GM13977 (cell line): ENCODE measurements around the gene BRME1.

Experiments used
- DNase-seq: peaks from one replicate; pipeline ENCODE4 v3.0.0; 2012; ENCODE audit warnings: low spot score
- in situ Hi-C: fragments of 300-500 bp; cut with MboI; formaldehyde crosslinking; loops from one replicate; pipeline ENCODE4 v1.12.0; 2022; ENCODE audit warnings: low sequenced_read_pairs, low pct_unique_long_range_greater_than_20kb, mixed read lengths, inconsistent platforms; ENCODE audit not compliant: unreplicated experiment
- TF ChIP-seq, protein P1 (sequence below): IDR thresholded peaks from 2 replicates; pipeline ENCODE4 v1.5.1; 2012; ENCODE audit warnings: mild to moderate bottlenecking, control low read depth; ENCODE audit not compliant: insufficient read depth; ENCODE audit errors: extremely low read depth, missing control alignments

BRME1 gene

DNA sequence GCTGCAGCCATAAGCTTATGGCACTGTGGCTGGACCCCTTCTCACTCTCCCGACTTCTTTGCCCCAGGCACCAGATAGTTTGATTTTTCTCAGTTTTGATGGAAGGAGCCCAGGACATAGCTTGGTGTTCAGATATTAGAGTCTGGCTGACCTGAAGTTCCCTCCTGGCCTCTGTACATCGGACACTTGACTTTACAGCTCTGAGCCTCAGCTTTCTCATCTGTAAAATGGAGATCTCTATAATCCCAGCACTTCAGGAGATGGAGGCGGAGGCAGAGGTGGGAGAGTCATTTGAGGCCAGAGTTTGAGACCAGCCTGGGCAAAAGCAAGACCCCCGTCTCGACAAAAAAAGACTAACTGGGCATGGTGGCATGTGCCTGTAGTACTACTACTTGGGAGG lies 993 bp upstream of the BRME1 start:
- in situ Hi-C loops = no loop called here
- DNase-seq = no peak
- TF ChIP-seq, protein P1, sequence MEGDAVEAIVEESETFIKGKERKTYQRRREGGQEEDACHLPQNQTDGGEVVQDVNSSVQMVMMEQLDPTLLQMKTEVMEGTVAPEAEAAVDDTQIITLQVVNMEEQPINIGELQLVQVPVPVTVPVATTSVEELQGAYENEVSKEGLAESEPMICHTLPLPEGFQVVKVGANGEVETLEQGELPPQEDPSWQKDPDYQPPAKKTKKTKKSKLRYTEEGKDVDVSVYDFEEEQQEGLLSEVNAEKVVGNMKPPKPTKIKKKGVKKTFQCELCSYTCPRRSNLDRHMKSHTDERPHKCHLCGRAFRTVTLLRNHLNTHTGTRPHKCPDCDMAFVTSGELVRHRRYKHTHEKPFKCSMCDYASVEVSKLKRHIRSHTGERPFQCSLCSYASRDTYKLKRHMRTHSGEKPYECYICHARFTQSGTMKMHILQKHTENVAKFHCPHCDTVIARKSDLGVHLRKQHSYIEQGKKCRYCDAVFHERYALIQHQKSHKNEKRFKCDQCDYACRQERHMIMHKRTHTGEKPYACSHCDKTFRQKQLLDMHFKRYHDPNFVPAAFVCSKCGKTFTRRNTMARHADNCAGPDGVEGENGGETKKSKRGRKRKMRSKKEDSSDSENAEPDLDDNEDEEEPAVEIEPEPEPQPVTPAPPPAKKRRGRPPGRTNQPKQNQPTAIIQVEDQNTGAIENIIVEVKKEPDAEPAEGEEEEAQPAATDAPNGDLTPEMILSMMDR = no peak

DNA sequence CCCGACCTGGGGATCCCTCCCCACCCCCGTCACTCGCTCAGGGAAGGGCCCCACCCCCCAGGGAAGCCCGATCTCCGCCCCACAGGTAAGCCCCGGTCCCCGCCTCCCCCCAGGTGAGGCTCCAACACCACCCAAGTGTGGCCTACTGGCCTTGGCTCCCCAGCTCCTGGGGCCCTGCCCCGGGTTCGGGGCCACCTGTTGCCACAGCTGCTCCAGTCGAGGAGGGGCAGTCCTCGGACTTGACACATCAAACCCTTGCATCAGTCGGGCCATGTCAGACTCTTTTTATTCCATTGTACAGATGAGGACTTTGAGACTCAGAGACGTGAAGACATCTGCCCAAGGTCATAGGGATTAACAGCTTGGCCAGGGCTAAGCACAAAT lies 596 bp upstream of the BRME1 start:
- in situ Hi-C loops = no loop called here
- DNase-seq = no peak
- TF ChIP-seq, protein P1 = no peak

DNA sequence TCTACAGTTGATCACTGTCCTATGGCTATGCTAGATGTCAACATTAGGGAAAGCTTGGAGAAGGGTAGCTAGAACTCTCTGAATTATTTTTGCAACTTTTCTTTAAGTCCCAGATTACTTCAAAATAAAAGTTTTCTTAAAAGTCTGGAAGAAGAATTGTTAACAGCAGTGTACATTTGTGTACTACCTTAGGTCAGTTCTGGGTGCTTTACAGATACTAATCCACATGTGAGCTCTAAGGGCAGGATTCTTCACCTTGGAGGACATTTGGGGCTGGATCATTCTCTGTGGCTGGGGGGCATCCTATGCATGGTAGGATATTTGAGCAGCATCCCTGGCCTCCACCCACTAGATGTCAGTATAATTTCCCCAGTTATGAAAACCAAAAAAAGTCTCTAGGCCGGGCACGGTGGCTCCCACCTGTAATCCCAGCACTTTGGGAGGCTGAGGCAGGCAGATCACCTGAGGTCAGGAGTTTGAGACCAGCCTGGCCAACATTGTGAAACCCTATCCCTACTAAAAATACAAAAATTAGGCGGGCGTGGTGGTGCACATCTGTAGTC lies 2.8 kb downstream of the BRME1 start:
- TF ChIP-seq, protein P1 = peak; percentile 36
- in situ Hi-C loops = no loop called here
- no peak for DNase-seq

DNA sequence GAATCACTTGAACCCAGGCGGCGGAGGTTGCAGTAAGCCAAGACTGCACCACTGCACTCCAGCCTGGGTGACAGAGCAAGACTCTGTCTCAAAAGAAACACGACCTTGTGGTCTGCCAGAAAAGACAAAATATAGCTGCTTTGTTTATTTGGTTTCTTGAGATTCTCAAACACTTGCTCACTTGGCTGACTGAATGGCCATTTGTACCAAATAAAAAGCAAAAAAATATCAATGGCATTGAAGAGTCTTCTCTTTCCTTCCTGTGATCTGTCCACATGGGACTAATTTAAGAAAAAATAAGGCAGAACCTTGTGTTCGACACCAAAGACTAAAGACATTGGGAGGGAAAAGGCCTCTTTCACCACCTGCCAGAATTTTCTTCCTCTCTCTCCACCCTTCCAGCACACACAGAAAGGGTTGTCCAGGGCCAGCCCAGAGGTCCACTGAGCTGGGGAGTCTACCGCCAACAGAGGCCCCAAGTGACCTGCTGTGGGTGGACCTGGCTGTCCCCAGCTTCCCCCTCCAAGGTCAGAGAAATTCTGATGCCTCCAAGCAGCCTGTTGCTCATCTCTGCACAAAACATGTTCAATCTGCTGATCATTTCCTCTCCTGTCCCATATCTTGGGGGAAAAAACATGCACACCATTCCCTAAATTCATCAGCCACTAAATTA lies 5.9 kb downstream of the BRME1 start:
- no peak for DNase-seq
- TF ChIP-seq, protein P1 = no peak
- in situ Hi-C loops = no loop called here

DNA sequence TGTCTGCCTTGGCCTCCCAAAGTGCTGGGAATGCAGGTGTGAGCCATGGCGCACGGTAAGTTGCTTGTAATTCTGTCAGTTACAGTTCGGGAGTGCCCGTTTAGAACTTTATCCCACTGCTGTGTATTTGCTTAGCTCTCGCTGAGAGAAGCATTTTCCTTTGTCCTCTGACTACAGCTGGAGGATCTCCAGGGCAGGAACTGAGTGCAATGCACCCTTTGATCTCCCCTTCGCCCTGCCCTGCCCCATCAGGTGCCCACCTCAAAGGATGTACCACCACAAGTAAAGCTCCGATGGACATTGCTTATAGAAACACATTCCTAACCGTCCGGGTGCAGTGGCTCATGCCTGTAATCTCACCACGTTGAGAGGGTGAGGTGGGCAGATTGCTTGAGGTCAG lies 6.5 kb downstream of the BRME1 start:
- DNase-seq = no peak
- in situ Hi-C loops = no loop called here
- TF ChIP-seq, protein P1 = no peak

DNA sequence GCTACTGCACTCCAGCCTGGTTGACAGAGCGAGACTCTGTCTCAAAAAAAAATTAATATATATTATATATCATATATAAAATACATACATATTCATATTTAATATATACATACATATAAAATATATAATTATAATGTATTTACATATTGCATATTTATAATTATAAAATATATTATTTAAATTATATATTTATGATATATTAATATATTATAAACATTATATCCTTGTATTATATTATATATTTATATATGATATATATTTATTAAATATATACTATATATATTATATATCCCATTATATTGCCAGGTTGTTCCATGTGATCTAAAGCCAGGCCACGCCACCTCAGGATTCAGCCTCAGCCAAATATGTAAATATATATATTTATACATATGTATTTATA lies 9.7 kb downstream of the BRME1 start:
- in situ Hi-C loops = no loop called here
- TF ChIP-seq, protein P1 = no peak
- no peak for DNase-seq

DNA sequence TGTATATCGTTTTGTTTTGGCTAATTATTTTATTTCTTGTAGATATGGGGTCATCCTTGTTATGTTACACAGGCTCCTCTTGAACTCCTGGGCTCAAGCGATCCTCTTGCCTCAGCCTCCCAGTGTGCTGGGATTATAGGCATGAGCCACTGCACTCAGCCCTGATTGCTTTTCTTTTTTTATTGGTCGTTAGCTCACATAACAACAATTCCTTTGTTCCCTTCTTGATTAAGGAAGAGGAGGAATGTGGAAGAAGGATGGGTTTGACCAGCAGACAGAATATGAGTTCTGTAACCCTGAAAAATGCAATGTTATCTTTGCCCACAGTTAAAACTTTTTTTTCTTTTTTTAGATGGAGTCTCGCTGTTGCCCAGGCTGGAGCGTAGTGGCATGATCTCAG lies 11.4 kb downstream of the BRME1 start:
- TF ChIP-seq, protein P1 = no peak
- DNase-seq = no peak
- in situ Hi-C loops = no loop called here
